Kidney (tissue), 14 donors: ENCODE measurements around the gene ATP8A2. TPM values are rescaled to one million over a fixed set of nuclear protein-coding genes. Genes with fewer than 3 reads are reported as not detected.

Source experiments
- DNase-seq, 5 donors: peaks; one replicate each; pipeline ENCODE4 v3.0.0-alpha.2; 2013 to 2020
- FAIRE-seq: peaks from 2 replicates; lab custom pipeline; 2012; peaks lifted over from hg19 to GRCh38; lab: Jason Lieb, UNC
- H3K27ac ChIP-seq, 2 donors: one replicate each; pipeline ENCODE4 v1.7.0; 2013; ENCODE audit warnings: low read depth in 2 of 2, low read length in 2 of 2, inconsistent platforms in 1 of 2
- H3K27me3 ChIP-seq: one replicate; pipeline ENCODE4 v1.7.1; 2013; ENCODE audit warnings: low read length, inconsistent platforms; ENCODE audit not compliant: control insufficient read depth, insufficient read depth
- H3K36me3 ChIP-seq, 3 donors: one replicate each; pipeline versions ENCODE4 v1.7.0 to v1.7.1; 2013; ENCODE audit warnings: low read length in 3 of 3, control low read depth in 1 of 3, inconsistent platforms in 1 of 3; ENCODE audit not compliant: insufficient read depth in 3 of 3, control insufficient read depth in 2 of 3
- H3K4me1 ChIP-seq, 3 donors: one replicate each; pipeline versions ENCODE4 v1.7.0 to v1.7.1; 2013; ENCODE audit warnings: low read length in 3 of 3, inconsistent platforms in 1 of 3, low read depth in 1 of 3; ENCODE audit not compliant: control insufficient read depth in 2 of 3, insufficient read depth in 2 of 3
- H3K4me3 ChIP-seq, 3 donors: one replicate each; pipeline versions ENCODE4 v1.7.0 to v1.8.1; 2013; ENCODE audit warnings: low read length in 3 of 3, control low read depth in 1 of 3, inconsistent platforms in 1 of 3
- H3K9ac ChIP-seq, 3 donors: one replicate each; pipeline versions ENCODE4 v1.7.0 to v1.7.1; 2013; ENCODE audit warnings: low read length in 3 of 3, control low read depth in 1 of 3, inconsistent platforms in 1 of 3
- H3K9me3 ChIP-seq, 3 donors: one replicate each; pipeline versions ENCODE4 v1.7.0 to v1.7.1; 2013; ENCODE audit warnings: low read length in 3 of 3, control low read depth in 1 of 3, inconsistent platforms in 1 of 3; ENCODE audit not compliant: control insufficient read depth in 2 of 3, insufficient read depth in 1 of 3
- CTCF ChIP-seq: IDR thresholded peaks from 3 replicates; pipeline ENCODE4 v1.5.1; 2012; ENCODE audit warnings: mild to moderate bottlenecking, moderate library complexity, borderline replicate concordance; ENCODE audit not compliant: insufficient read depth; ENCODE audit errors: extremely low read depth
- intact Hi-C: fragments of 100-400 bp; cut with DNase I; formaldehyde crosslinking; loops from one replicate; pipeline ENCODE4 v1.11.1; 2022
- polyA plus RNA-seq: library from polyadenylated mRNA; stranded (reverse); fragments of 350-450 nt; fragmentation: Illumina TruSeq; extraction: RNeasy Lipid Tissue Mini Kit (QIAGEN cat#74804); gene quantifications from one replicate; pipeline ENCODE4 v1.2.3, GENCODE V29; 2014; ENCODE audit warnings: low read depth, low replicate concordance; ENCODE audit not compliant: insufficient read depth
- total RNA-seq: library from RNA; stranded (reverse); fragmentation: NEBNext Ultra II Directional; extraction: Animal tissue kit (Norgen Biotek cat#: 25700); gene quantifications from one replicate; pipeline ENCODE4 v1.2.1, GENCODE V29; 2021
- donor health status: control.
- donor health status: control.
- donor health status: control.
- donor health status: control.
- donor health status: control.
- donor health status: DM: yes; HTN: yes; CAD: no.
- donor health status: Normal renal cell carcinoma (clear cell type).

The ATP8A2 gene
- total and polyA plus RNA-seq, 2 donors from 2014 or later = 0.50 to 0.73 TPM

GRCh38 chr13:25958986-25959385 is 587.2 kb downstream of the ATP8A2 start:
- no peaks in the 10 kb centered on the region for H3K4me1 ChIP-seq
- no peak overlapping the region for H3K27ac ChIP-seq
- no peak for DNase-seq
- no peak for FAIRE-seq
- H3K4me3 ChIP-seq = no peak overlapping the region
- no peak overlapping the region for H3K9ac ChIP-seq
- no peaks in the 10 kb centered on the region for H3K9me3 ChIP-seq
- intact Hi-C loops = no loop called here
- no peaks in the 10 kb centered on the region for H3K27me3 ChIP-seq
- no peak for TF ChIP-seq CTCF
- no peaks in the 10 kb centered on the region for H3K36me3 ChIP-seq

DNA sequence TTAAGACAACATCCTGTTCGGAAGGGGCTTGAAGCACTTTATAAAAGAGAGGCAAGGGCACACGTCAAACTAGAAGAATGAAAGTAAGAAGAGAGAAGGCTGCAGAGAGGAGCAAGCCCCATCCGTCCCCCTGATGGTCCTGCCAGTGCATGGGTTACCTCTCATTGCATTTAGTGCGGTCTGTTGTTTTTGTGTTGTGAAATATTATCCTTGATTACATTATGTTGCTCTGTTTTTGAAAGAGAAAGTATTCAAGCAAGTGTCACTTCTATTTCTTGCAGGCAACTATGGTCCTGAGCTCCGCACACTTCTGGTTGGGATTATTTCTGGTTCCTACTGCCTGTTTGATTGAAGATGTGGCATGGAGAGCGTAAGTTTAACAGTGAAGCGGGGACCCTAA is 589.5 kb downstream of the ATP8A2 start:
- no peak for DNase-seq
- Histone ChIP-seq H3K4me3 (no peak overlapping the region), H3K9me3 (no peaks in the 10 kb centered on the region), H3K36me3 (no peaks in the 10 kb centered on the region), H3K9ac (no peak overlapping the region), H3K27ac (no peak overlapping the region), H3K27me3 (no peaks in the 10 kb centered on the region), H3K4me1 (no peaks in the 10 kb centered on the region)
- no peak for FAIRE-seq
- intact Hi-C loops = no loop called here
- no peak for TF ChIP-seq CTCF

DNA sequence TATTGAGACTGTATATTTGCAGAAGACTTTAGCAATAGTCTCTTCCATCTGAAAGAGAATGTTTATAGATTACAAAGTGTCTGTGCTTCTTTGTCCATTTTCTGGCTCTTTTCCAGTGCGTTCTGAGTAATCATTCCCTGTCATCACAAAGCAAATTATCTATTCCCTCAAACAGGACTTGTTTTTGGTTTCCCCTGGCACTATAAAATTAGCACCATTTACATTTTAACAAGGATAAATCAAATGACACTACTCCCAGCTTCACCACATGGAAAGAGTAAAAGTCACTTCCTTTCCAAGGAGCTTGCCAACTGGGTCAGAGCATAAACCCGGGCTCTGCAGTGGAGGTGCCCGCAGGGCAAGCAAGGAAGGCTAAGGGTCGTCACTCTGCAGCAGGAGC is 591.9 kb downstream of the ATP8A2 start:
- no peaks in the 10 kb centered on the region for H3K27me3 ChIP-seq

More for the DNA sequence above, 591.9 kb downstream of the ATP8A2 start:
- TF ChIP-seq CTCF = no peak
- DNase-seq (no peak), FAIRE-seq (no peak)
- H3K4me1 ChIP-seq = no peaks in the 10 kb centered on the region
- no peak overlapping the region for H3K4me3 ChIP-seq
- no peaks in the 10 kb centered on the region for H3K36me3 ChIP-seq
- intact Hi-C loops = no loop called here
- H3K9ac ChIP-seq = no peak overlapping the region
- H3K27ac ChIP-seq = no peak overlapping the region
- no peaks in the 10 kb centered on the region for H3K9me3 ChIP-seq
